DND-41 (cell line): ENCODE measurements around the gene IFIT1B.

Experiments used
- CTCF ChIP-seq: IDR thresholded peaks from 2 replicates; pipeline ENCODE4 v1.5.1; 2012; ENCODE audit warnings: borderline replicate concordance, low read length, moderate library complexity, mild to moderate bottlenecking; ENCODE audit not compliant: poor library complexity, severe bottlenecking; ENCODE audit errors: extremely low read depth
- EZH2 ChIP-seq: IDR thresholded peaks from 3 replicates; pipeline ENCODE4 v1.6.1; 2012; ENCODE audit warnings: borderline replicate concordance, low read depth, mild to moderate bottlenecking, moderate library complexity, low read length, inconsistent platforms; ENCODE audit not compliant: severe bottlenecking

DNA sequence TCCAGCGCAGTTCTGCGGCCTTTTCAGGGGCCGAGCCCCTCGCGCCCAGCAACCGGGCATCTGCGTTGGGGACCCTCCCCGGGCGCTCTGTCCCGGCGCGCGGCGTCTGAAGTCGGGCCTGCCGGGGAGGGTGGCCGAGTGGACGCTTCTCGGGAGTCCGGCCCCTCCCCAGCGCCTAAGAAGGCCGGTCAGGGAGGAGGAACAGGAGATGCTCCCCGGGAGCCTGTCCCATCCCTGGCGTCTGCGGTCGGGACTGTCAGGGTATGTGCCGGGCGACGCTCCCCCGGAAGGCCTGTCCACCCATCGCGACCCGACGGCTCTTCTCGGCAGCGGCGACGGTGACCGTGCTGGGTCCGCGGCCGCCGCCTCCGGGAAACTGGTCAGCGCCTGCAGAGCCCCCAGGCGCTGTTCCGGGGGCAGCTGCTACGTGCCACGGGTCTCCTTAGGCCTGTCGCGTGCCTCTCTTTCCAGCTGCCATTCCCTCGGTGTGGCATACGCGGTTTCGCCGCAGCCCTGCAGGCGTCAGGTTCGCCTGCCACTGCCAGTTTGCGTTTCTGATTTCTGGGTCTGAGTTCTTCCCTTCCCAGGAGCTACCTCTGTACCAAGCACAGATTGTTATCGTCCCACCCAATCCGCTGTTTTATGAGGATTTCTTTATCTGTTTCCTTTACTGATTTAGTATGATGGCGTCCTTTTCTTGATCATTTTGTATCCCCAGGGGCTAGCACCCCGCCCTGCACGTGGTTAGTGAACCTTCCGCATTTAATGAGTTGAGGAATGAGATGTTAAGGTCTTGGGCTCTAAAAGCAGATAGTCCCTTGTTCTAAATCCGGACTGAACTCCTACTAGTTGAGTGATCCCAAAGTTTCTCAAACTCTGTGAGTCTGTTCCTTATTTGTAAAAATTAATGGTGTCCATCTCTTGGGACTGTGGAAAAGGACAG is 37.3 kb downstream of the IFIT1B start:
- no peak for TF ChIP-seq CTCF
- TF ChIP-seq EZH2: no peak
